CD14-positive monocyte (primary cell): ENCODE data around the gene FOXA3. TPM values are rescaled to one million over a fixed set of nuclear protein-coding genes. Genes with fewer than 3 reads are reported as not detected.
"Not testable (repeated sequence)": the region's sequence is repeated elsewhere in the genome, so short reads cannot be mapped to it uniquely, and the experiment has no call there.

Experiments
- DNase-seq, 3 donors: peaks; one replicate each; pipeline ENCODE4 v3.0.0-alpha.2; 2011 to 2022
- H2AFZ ChIP-seq: 2 replicates; pipeline ENCODE4 v1.6.0; 2012; ENCODE audit warnings: mild to moderate bottlenecking, low read depth, low read length, inconsistent platforms; ENCODE audit not compliant: insufficient read depth, poor library complexity, severe bottlenecking
- H3K27ac ChIP-seq, 2 donors: 1 replicate in 1 of 2; 2 replicates in 1 of 2; pipeline ENCODE4 v1.5.1; 2012 to 2013; ENCODE audit warnings: low read length in 2 of 2, control low read depth in 1 of 2, inconsistent platforms in 1 of 2, low read depth in 1 of 2, mild to moderate bottlenecking in 1 of 2
- H3K27me3 ChIP-seq, 2 donors: one replicate each; pipeline versions ENCODE4 v1.6.0 to v1.6.1; 2011 to 2013; ENCODE audit warnings: low read length in 2 of 2; ENCODE audit not compliant: control insufficient read depth in 2 of 2, insufficient read depth in 2 of 2
- H3K36me3 ChIP-seq, 2 donors: replicated peaks in 1 of 2; 1 replicate in 1 of 2; 2 replicates in 1 of 2; pipeline versions ENCODE4 v1.5.1 to v1.6.1; 2012 to 2013; ENCODE audit warnings: low read length in 2 of 2, control low read depth in 1 of 2, inconsistent platforms in 1 of 2, mild to moderate bottlenecking in 1 of 2; ENCODE audit not compliant: insufficient read depth in 2 of 2, control insufficient read depth in 1 of 2
- H3K4me1 ChIP-seq, 2 donors: 1 replicate in 1 of 2; 2 replicates in 1 of 2; pipeline versions ENCODE4 v1.5.1 to v1.6.1; 2012 to 2013; ENCODE audit warnings: low read length in 2 of 2, control low read depth in 1 of 2, inconsistent platforms in 1 of 2, mild to moderate bottlenecking in 1 of 2, moderate library complexity in 1 of 2; ENCODE audit not compliant: insufficient read depth in 2 of 2, control insufficient read depth in 1 of 2
- H3K4me2 ChIP-seq: replicated peaks from 2 replicates; pipeline ENCODE3; 2012; ENCODE audit warnings: low read length, moderate library complexity, mild to moderate bottlenecking; ENCODE audit not compliant: poor library complexity, severe bottlenecking; ENCODE audit errors: extremely low read depth
- H3K4me3 ChIP-seq, 3 experiments: fragments of 200-600 bp in 1 of 3; sonication (generic) in 1 of 3; replicated peaks in 1 of 3; 1 replicate in 2 of 3; 2 replicates in 1 of 3; pipeline ENCODE4 v1.5.1; 2011 to 2013; ENCODE audit warnings: low read length in 3 of 3, mild to moderate bottlenecking in 3 of 3, control low read depth in 2 of 3, low read depth in 2 of 3, inconsistent platforms in 1 of 3, moderate library complexity in 1 of 3
- H3K79me2 ChIP-seq: 2 replicates; pipeline ENCODE4 v1.6.0; 2012; ENCODE audit warnings: mild to moderate bottlenecking, control low read depth, inconsistent platforms, low read length, moderate library complexity; ENCODE audit not compliant: insufficient read depth
- H3K9ac ChIP-seq: 2 replicates; pipeline ENCODE4 v1.6.0; 2017; ENCODE audit warnings: low read length, mild to moderate bottlenecking; ENCODE audit not compliant: insufficient read depth, poor library complexity, severe bottlenecking
- H3K9me3 ChIP-seq, 2 donors: replicated peaks in 1 of 2; 1 replicate in 1 of 2; 2 replicates in 1 of 2; pipeline versions ENCODE4 v1.5.1 to v1.6.1; 2012 to 2013; ENCODE audit warnings: low read length in 2 of 2, control low read depth in 1 of 2; ENCODE audit not compliant: control insufficient read depth in 1 of 2, insufficient read depth in 1 of 2
- H4K20me1 ChIP-seq: 2 replicates; pipeline ENCODE4 v1.6.0; 2012; ENCODE audit warnings: mild to moderate bottlenecking, low read length, control low read depth, moderate library complexity; ENCODE audit not compliant: insufficient read depth
- H3K27ac Mint-ChIP-seq, 7 donors: one replicate each; pipeline ENCODE4 v1.8.0; 2020; ENCODE audit warnings: mild to moderate bottlenecking in 7 of 7, mixed read lengths in 7 of 7, moderate library complexity in 6 of 7, inconsistent platforms in 2 of 7
- H3K27me3 Mint-ChIP-seq, 3 donors: one replicate each; pipeline ENCODE4 v1.8.0; 2021 to 2022; ENCODE audit warnings: low read depth in 3 of 3, mild to moderate bottlenecking in 3 of 3, mixed read lengths in 3 of 3, moderate library complexity in 3 of 3, inconsistent platforms in 1 of 3
- H3K36me3 Mint-ChIP-seq, 2 donors: one replicate each; pipeline ENCODE4 v1.8.0; 2020; ENCODE audit warnings: mixed read lengths in 2 of 2, inconsistent platforms in 1 of 2, mild to moderate bottlenecking in 1 of 2
- H3K4me1 Mint-ChIP-seq: one replicate; pipeline ENCODE4 v1.8.0; 2020; ENCODE audit warnings: mild to moderate bottlenecking, mixed read lengths
- H3K4me3 Mint-ChIP-seq, 2 donors: one replicate each; pipeline ENCODE4 v1.8.0; 2020; ENCODE audit warnings: mild to moderate bottlenecking in 2 of 2, mixed read lengths in 2 of 2, moderate library complexity in 1 of 2
- H3K9me3 Mint-ChIP-seq, 7 donors: one replicate each; pipeline ENCODE4 v1.8.0; 2020 to 2022; ENCODE audit warnings: mixed read lengths in 7 of 7, mild to moderate bottlenecking in 6 of 7, moderate library complexity in 6 of 7, inconsistent platforms in 2 of 7
- CTCF ChIP-seq: fragments of 200-600 bp; IDR thresholded peaks from one replicate; pipeline ENCODE4 v1.8.0; 2022; ENCODE audit warnings: antibody characterized with exemption, mild to moderate bottlenecking
- WGBS: methylation state at CpG from one replicate; pipeline ENCODE4 v1.1.5; 2013; ENCODE audit warnings: missing lambda C conversion rate; ENCODE audit not compliant: insufficient coverage; 5-methylcytosine and 5-hydroxymethylcytosine counted together
- intact Hi-C, 2 donors: fragments of 100-400 bp; cut with micrococcal nuclease; formaldehyde crosslinking; loops; one replicate each; pipeline versions ENCODE4 v1.15.0 to v1.15.1; 2023
- polyA plus RNA-seq, 3 donors: library from polyadenylated mRNA; depleted of rRNA in 1 of 3; unstranded in 2 of 3; stranded (reverse) in 1 of 3; fragments of 300-500 nt in 2 of 3; fragments of >200 nt in 1 of 3; fragmentation: Illumina TruSeq in 2 of 3; gene quantifications; 1 replicate in 2 of 3; 2 replicates in 1 of 3; pipeline ENCODE4 v1.2.3, GENCODE V29; 2012 to 2021

Gene FOXA3
- polyA plus RNA-seq, 3 donors = not detected

GRCh38 chr19:45895519-45895972 lies 31.4 kb downstream of the FOXA3 start:
- H3K4me3 ChIP-seq = no peak overlapping the region
- H3K36me3 ChIP-seq = peaks cover 29 to 54% of the 10 kb centered on the region in 2 donors
- Mint-ChIP-seq H3K9me3 (no peaks in the 10 kb centered on the region), H3K36me3 (peaks cover 34 to 67% of the 10 kb centered on the region in 2 donors), H3K27ac (peak overlapping the region in 1 of 7 donors; percentile 44), H3K27me3 (peaks cover 0 to 2% (median 0%) of the 10 kb centered on the region in 3 donors), H3K4me1 (peaks cover 23% of the 10 kb centered on the region), H3K4me3 (no peak overlapping the region)
- H3K9ac ChIP-seq = no peak overlapping the region
- H3K27me3 ChIP-seq = no peaks in the 10 kb centered on the region
- no peak overlapping the region for H2AFZ ChIP-seq
- H3K9me3 ChIP-seq = no peaks in the 10 kb centered on the region
- no peak overlapping the region for H3K27ac ChIP-seq
- H3K79me2 ChIP-seq = no peaks in the 10 kb centered on the region
- peaks cover 18 to 20% of the 10 kb centered on the region in 2 donors for H3K4me1 ChIP-seq
- H3K4me2 ChIP-seq = no peak overlapping the region
- intact Hi-C loops = no loop called here
- TF ChIP-seq CTCF = no peak
- peaks cover 14% of the 10 kb centered on the region for H4K20me1 ChIP-seq
- 98% methylated on average over 8 of the region's 9 CpGs for WGBS
- DNase-seq = no peak

- DNase-seq, H3K27ac ChIP-seq, H3K27me3 ChIP-seq, H3K27ac Mint-ChIP-seq, H3K27me3 Mint-ChIP-seq, H3K9me3 Mint-ChIP-seq, H3K4me3 Mint-ChIP-seq, H2AFZ ChIP-seq, H3K9ac ChIP-seq, H3K9me3 ChIP-seq, H3K79me2 ChIP-seq, intact Hi-C loops, H3K4me3 ChIP-seq, H3K4me2 ChIP-seq: not testable (repeated sequence)
- H3K4me1 Mint-ChIP-seq = peaks cover 28% of the 10 kb centered on the region
- H3K36me3 Mint-ChIP-seq = peaks cover 38 to 70% of the 10 kb centered on the region in 2 donors
- WGBS = 96% methylated on average over 8 of the region's 12 CpGs
- Histone ChIP-seq H4K20me1 (peaks cover 19% of the 10 kb centered on the region), H3K36me3 (peaks cover 29 to 57% of the 10 kb centered on the region in 2 donors), H3K4me1 (peaks cover 23 to 25% of the 10 kb centered on the region in 2 donors)
Measured at GRCh38 chr19:45895983-45896599, 32.0 kb downstream of the FOXA3 start.
